H9 (cell line): ENCODE data around the gene VEZT. TPM values are rescaled to one million over a fixed set of nuclear protein-coding genes. Genes with fewer than 3 reads are reported as not detected.
A peak's percentile ranks its signal among the peaks of the same experiment; 100 is the strongest.

Experiments
- DNase-seq: peaks from one replicate; pipeline ENCODE4 v3.0.0-alpha.2; 2017
- H2AFZ ChIP-seq: one replicate; pipeline ENCODE4 v1.6.1; 2013; ENCODE audit warnings: mild to moderate bottlenecking, low read length, control low read depth, moderate library complexity
- H2AK5ac ChIP-seq: 2 replicates; pipeline ENCODE4 v1.6.1; 2013; ENCODE audit warnings: low read length, control low read depth, mixed read lengths; ENCODE audit not compliant: insufficient read length
- H2BK120ac ChIP-seq: one replicate; pipeline ENCODE4 v1.6.1; 2013; ENCODE audit warnings: low read depth, mild to moderate bottlenecking, low read length, control low read depth, inconsistent platforms; ENCODE audit not compliant: poor library complexity, severe bottlenecking
- H2BK12ac ChIP-seq: 2 replicates; pipeline ENCODE4 v1.6.1; 2013; ENCODE audit warnings: low read length, control low read depth, mixed read lengths, low read depth; ENCODE audit not compliant: insufficient read length
- H2BK15ac ChIP-seq: 2 replicates; pipeline ENCODE4 v1.6.1; 2013; ENCODE audit warnings: low read depth, low read length, control low read depth
- H2BK20ac ChIP-seq: one replicate; pipeline ENCODE4 v1.6.1; 2013; ENCODE audit warnings: low read depth, mild to moderate bottlenecking, low read length, control low read depth, inconsistent platforms; ENCODE audit not compliant: poor library complexity, severe bottlenecking
- H2BK5ac ChIP-seq: 2 replicates; pipeline ENCODE4 v1.6.1; 2013; ENCODE audit warnings: low read length, control low read depth, mixed read lengths; ENCODE audit not compliant: insufficient read length
- H3K14ac ChIP-seq: 2 replicates; pipeline ENCODE4 v1.6.1; 2013; ENCODE audit warnings: low read length, control low read depth; ENCODE audit not compliant: insufficient read depth
- H3K18ac ChIP-seq: 2 replicates; pipeline ENCODE4 v1.6.1; 2013; ENCODE audit warnings: low read depth, mild to moderate bottlenecking, mixed read lengths, low read length, control low read depth; ENCODE audit not compliant: insufficient read length
- H3K23ac ChIP-seq: 2 replicates; pipeline ENCODE4 v1.6.1; 2013; ENCODE audit warnings: low read length, control low read depth, mixed read lengths, low read depth; ENCODE audit not compliant: insufficient read length
- H3K23me2 ChIP-seq: 2 replicates; pipeline ENCODE4 v1.6.1; 2013; ENCODE audit warnings: low read depth, mild to moderate bottlenecking, mixed read lengths, low read length, control low read depth; ENCODE audit not compliant: insufficient read length, poor library complexity, severe bottlenecking
- H3K27ac ChIP-seq: 2 replicates; pipeline ENCODE4 v1.5.1; 2013; ENCODE audit warnings: low read length, control low read depth, mixed read lengths, low read depth; ENCODE audit not compliant: insufficient read length
- H3K27me3 ChIP-seq: 2 replicates; pipeline ENCODE4 v1.6.1; 2013; ENCODE audit warnings: low read length, control low read depth, inconsistent platforms; ENCODE audit not compliant: insufficient read depth
- H3K4ac ChIP-seq: 2 replicates; pipeline ENCODE4 v1.6.1; 2013; ENCODE audit warnings: low read depth, mild to moderate bottlenecking, control low read depth, inconsistent platforms, low read length, moderate library complexity
- H3K4me1 ChIP-seq: 2 replicates; pipeline ENCODE4 v1.6.1; 2013; ENCODE audit warnings: low read length, control low read depth, inconsistent platforms; ENCODE audit not compliant: insufficient read depth
- H3K4me2 ChIP-seq: 2 replicates; pipeline ENCODE4 v1.6.1; 2013; ENCODE audit warnings: low read length, control low read depth, mixed read lengths; ENCODE audit not compliant: insufficient read length, insufficient read depth
- H3K56ac ChIP-seq: 2 replicates; pipeline ENCODE4 v1.6.1; 2013; ENCODE audit warnings: low read depth, mild to moderate bottlenecking, mixed read lengths, low read length, control low read depth; ENCODE audit not compliant: insufficient read length
- H3K79me1 ChIP-seq: 2 replicates; pipeline ENCODE4 v1.6.1; 2013; ENCODE audit warnings: low read depth, mild to moderate bottlenecking, moderate library complexity, low read length, control low read depth, inconsistent platforms; ENCODE audit not compliant: insufficient read depth, poor library complexity, severe bottlenecking
- H3K79me2 ChIP-seq: 2 replicates; pipeline ENCODE4 v1.6.1; 2013; ENCODE audit warnings: low read length, control low read depth, inconsistent platforms; ENCODE audit not compliant: insufficient read depth
- H3K9ac ChIP-seq: 2 replicates; pipeline ENCODE4 v1.6.1; 2013; ENCODE audit warnings: low read length, control low read depth, mixed read lengths; ENCODE audit not compliant: insufficient read length; ENCODE audit errors: extremely low read depth
- H3K9me3 ChIP-seq: one replicate; pipeline ENCODE4 v1.6.1; 2013; ENCODE audit warnings: low read depth, low read length, inconsistent platforms; ENCODE audit not compliant: control insufficient read depth
- H3T11ph ChIP-seq: one replicate; pipeline ENCODE4 v1.6.1; 2013; ENCODE audit warnings: mild to moderate bottlenecking, low read length, control low read depth, inconsistent platforms
- H4K20me1 ChIP-seq: one replicate; pipeline ENCODE4 v1.6.1; 2013; ENCODE audit not compliant: control insufficient read depth, insufficient read length, insufficient read depth
- H4K5ac ChIP-seq: 2 replicates; pipeline ENCODE4 v1.6.1; 2013; ENCODE audit warnings: low read depth, mild to moderate bottlenecking, mixed read lengths, low read length, control low read depth; ENCODE audit not compliant: insufficient read length
- H4K8ac ChIP-seq: replicated peaks from 2 replicates; pipeline ENCODE4 v1.6.1; 2013; ENCODE audit warnings: low read length, control low read depth, mixed read lengths, low read depth; ENCODE audit not compliant: insufficient read length
- H4K91ac ChIP-seq: 2 replicates; pipeline ENCODE4 v1.6.1; 2013; ENCODE audit warnings: low read depth, mild to moderate bottlenecking, moderate library complexity, mixed read lengths, low read length, control low read depth; ENCODE audit not compliant: insufficient read length
- H3K27ac Mint-ChIP-seq, 3 experiments: 2 replicates in 2 of 3; 3 replicates in 1 of 3; pipeline ENCODE4 v1.8.0; 2020 to 2021; ENCODE audit warnings: mixed read lengths in 3 of 3, mild to moderate bottlenecking in 1 of 3, moderate library complexity in 1 of 3
- H3K27me3 Mint-ChIP-seq: 2 replicates; pipeline ENCODE4 v1.8.0; 2021; ENCODE audit warnings: low read depth, mild to moderate bottlenecking, moderate library complexity, mixed read lengths
- H3K36me3 Mint-ChIP-seq, 3 experiments: 2 replicates in 2 of 3; 3 replicates in 1 of 3; pipeline ENCODE4 v1.8.0; 2020 to 2021; ENCODE audit warnings: low read depth in 3 of 3, mixed read lengths in 3 of 3; ENCODE audit not compliant: insufficient read depth in 1 of 3
- H3K4me1 Mint-ChIP-seq, 2 experiments: 2 replicates each; pipeline ENCODE4 v1.8.0; 2020; ENCODE audit warnings: mixed read lengths in 2 of 2
- H3K4me3 Mint-ChIP-seq, 2 experiments: 2 replicates in 1 of 2; 3 replicates in 1 of 2; pipeline ENCODE4 v1.8.0; 2020 to 2021; ENCODE audit warnings: mild to moderate bottlenecking in 2 of 2, mixed read lengths in 2 of 2, moderate library complexity in 1 of 2
- H3K9me3 Mint-ChIP-seq, 2 experiments: 2 replicates in 1 of 2; 3 replicates in 1 of 2; pipeline ENCODE4 v1.8.0; 2020; ENCODE audit warnings: mild to moderate bottlenecking in 2 of 2, mixed read lengths in 2 of 2, moderate library complexity in 1 of 2
- CTCF ChIP-seq: fragments of 200-600 bp; sonication (generic); conservative IDR thresholded peaks from 3 replicates; pipeline ENCODE4 v1.8.0; 2021; ENCODE audit warnings: antibody characterized with exemption, mild to moderate bottlenecking
- WGBS: extraction: QIAGEN DNeasy Blood & Tissue Kit; methylation state at CpG from one replicate; pipeline ENCODE4 v1.1.7; 2013; ENCODE audit warnings: missing lambda C conversion rate, low lambda C conversion rate, mixed read lengths; ENCODE audit not compliant: insufficient read length; ENCODE audit errors: extremely low coverage; 5-methylcytosine and 5-hydroxymethylcytosine counted together
- total RNA-seq: library from RNA; stranded (reverse); gene quantifications from 2 replicates; pipeline ENCODE4 v1.2.1, GENCODE V29; 2021

VEZT gene
- total RNA-seq, 1 experiment from 2014 or later, result 69.8 TPM

- H3K27me3 ChIP-seq, result no peaks in the 10 kb centered on the region
- no CpG with 5 or more reads among the region's 2 CpGs for WGBS
- no peak overlapping the region for H3K27ac ChIP-seq
Observed at GRCh38 chr12:95300286-95300685, 82.7 kb downstream of the VEZT start.

More at GRCh38 chr12:95300286-95300685, 82.7 kb downstream of the VEZT start:
- no peak overlapping the region for H2AFZ ChIP-seq
- no peak overlapping the region for H3K4me3 Mint-ChIP-seq
- no peaks in the 10 kb centered on the region for H3K4me1 ChIP-seq
- no peak overlapping the region for H3K4me2 ChIP-seq
- no peak overlapping the region for H2BK5ac ChIP-seq
- no peaks in the 10 kb centered on the region for H3K23me2 ChIP-seq
- TF ChIP-seq CTCF, result no peak
- H2BK15ac ChIP-seq, result no peak overlapping the region
- no peaks in the 10 kb centered on the region for H3K79me1 ChIP-seq
- H3K9me3 ChIP-seq, result no peaks in the 10 kb centered on the region
- H2BK20ac ChIP-seq, result no peak overlapping the region
- H3K79me2 ChIP-seq, result no peaks in the 10 kb centered on the region
- DNase-seq, result no peak
- H3K56ac ChIP-seq, result no peak overlapping the region
- H2BK12ac ChIP-seq, result no peak overlapping the region
- no peak overlapping the region for H4K91ac ChIP-seq
- H3K23ac ChIP-seq, result no peak overlapping the region
- H3K27me3 Mint-ChIP-seq, result no peaks in the 10 kb centered on the region
- no peak overlapping the region for H3K14ac ChIP-seq
- H3K4ac ChIP-seq, result no peak overlapping the region
- H3T11ph ChIP-seq, result no peak overlapping the region
- no peak overlapping the region for H2BK120ac ChIP-seq
- no peaks in the 10 kb centered on the region for H3K9me3 Mint-ChIP-seq
- no peak overlapping the region for H3K9ac ChIP-seq
- H3K4me1 Mint-ChIP-seq, result 0 out of 4 replicates have a peak, but pooled peaks cover 0 to 3% of the 10 kb centered on the region in 2 experiments
- H3K27ac Mint-ChIP-seq, result peak overlapping the region in 1 of 3 experiments; percentile 75; a peak in 3 of 7 replicates
- H3K18ac ChIP-seq, result no peak overlapping the region
- no peak overlapping the region for H4K5ac ChIP-seq
- H4K8ac ChIP-seq, result no peak overlapping the region
- H4K20me1 ChIP-seq, result no peaks in the 10 kb centered on the region
- no peak overlapping the region for H2AK5ac ChIP-seq
- H3K36me3 Mint-ChIP-seq, result peaks cover 13 to 49% (median 29%) of the 10 kb centered on the region in 3 experiments; a peak in 5 of 7 replicates
